GM23338 (cell line): ENCODE measurements around the gene MCC. TPM values are rescaled to one million over a fixed set of nuclear protein-coding genes. Genes with fewer than 3 reads are reported as not detected.

Experiments
- ATAC-seq: fragments of 200-7000 bp; cut with Tn5 transposase; 3 replicates; pipeline ENCODE4 v1.9.1; 2020
- DNase-seq: peaks from one replicate; pipeline ENCODE4 v3.0.0-alpha.2; 2015; ENCODE audit warnings: low spot score
- H2AFZ ChIP-seq: fragments of 200-600 bp; sonication (generic); 2 replicates; pipeline ENCODE4 v1.8.0; 2016; ENCODE audit warnings: antibody characterized with exemption, mild to moderate bottlenecking, moderate library complexity
- H3F3A ChIP-seq: fragments of 200-600 bp; sonication (generic); replicated peaks from 2 replicates; pipeline ENCODE4 v1.8.0; 2017; ENCODE audit warnings: antibody characterized with exemption, mixed run types, low read depth
- H3K27ac ChIP-seq: fragments of 200-600 bp; sonication (generic); 2 replicates; pipeline ENCODE4 v1.6.1; 2016; ENCODE audit warnings: low read depth
- H3K27me3 ChIP-seq: fragments of 200-600 bp; sonication (generic); 2 replicates; pipeline ENCODE4 v1.8.0; 2016; ENCODE audit warnings: mild to moderate bottlenecking, mixed run types, moderate library complexity; ENCODE audit not compliant: insufficient read depth
- H3K36me3 ChIP-seq: fragments of 200-600 bp; sonication (generic); 2 replicates; pipeline ENCODE4 v1.8.0; 2016; ENCODE audit warnings: mild to moderate bottlenecking; ENCODE audit not compliant: insufficient read depth
- H3K4me1 ChIP-seq: fragments of 200-600 bp; sonication (generic); 2 replicates; pipeline ENCODE4 v1.8.0; 2016; ENCODE audit warnings: mild to moderate bottlenecking, moderate library complexity; ENCODE audit not compliant: insufficient read depth
- H3K4me2 ChIP-seq: fragments of 200-600 bp; sonication (generic); 2 replicates; pipeline ENCODE4 v1.7.1; 2017; ENCODE audit warnings: mixed run types
- H3K4me3 ChIP-seq: fragments of 200-600 bp; sonication (generic); 2 replicates; pipeline ENCODE4 v1.6.1; 2016; ENCODE audit warnings: mixed run types
- H3K79me2 ChIP-seq: fragments of 200-600 bp; sonication (generic); replicated peaks from 2 replicates; pipeline ENCODE4 v1.8.0; 2017; ENCODE audit warnings: mild to moderate bottlenecking; ENCODE audit not compliant: insufficient read depth
- H3K9me2 ChIP-seq: fragments of 200-600 bp; sonication (generic); 2 replicates; pipeline ENCODE4 v1.8.0; 2017; ENCODE audit not compliant: insufficient read depth
- H4K20me1 ChIP-seq: fragments of 200-600 bp; sonication (generic); replicated peaks from 2 replicates; pipeline ENCODE4 v1.8.0; 2017; ENCODE audit warnings: mild to moderate bottlenecking; ENCODE audit not compliant: insufficient read depth
- H3K27ac Mint-ChIP-seq: 2 replicates; pipeline ENCODE4 v1.8.0; 2020; ENCODE audit warnings: inconsistent platforms, mild to moderate bottlenecking, moderate library complexity, mixed read lengths
- H3K27me3 Mint-ChIP-seq: 3 replicates; pipeline ENCODE4 v1.8.0; 2022; ENCODE audit warnings: low read depth, mild to moderate bottlenecking, moderate library complexity, mixed read lengths, inconsistent platforms; ENCODE audit not compliant: insufficient read depth, poor library complexity
- H3K36me3 Mint-ChIP-seq: 3 replicates; pipeline ENCODE4 v1.8.0; 2021; ENCODE audit warnings: low read depth, mild to moderate bottlenecking, inconsistent platforms, moderate library complexity, mixed read lengths
- H3K4me1 Mint-ChIP-seq: 3 replicates; pipeline ENCODE4 v1.8.0; 2020; ENCODE audit warnings: mild to moderate bottlenecking, inconsistent platforms, mixed read lengths
- H3K4me3 Mint-ChIP-seq: 3 replicates; pipeline ENCODE4 v1.8.0; 2021; ENCODE audit warnings: moderate library complexity, mild to moderate bottlenecking, inconsistent platforms, mixed read lengths
- H3K9me3 Mint-ChIP-seq: 3 replicates; pipeline ENCODE4 v1.8.0; 2020; ENCODE audit warnings: moderate library complexity, mild to moderate bottlenecking, inconsistent platforms, mixed read lengths
- CREB1 ChIP-seq: fragments of 250-450 bp; sonication (Bioruptor Pico); IDR thresholded peaks from 2 replicates; pipeline ENCODE4 v1.5.0; 2020; ENCODE audit warnings: low read depth, mild to moderate bottlenecking, moderate library complexity
- EZH2 ChIP-seq: fragments of 200-600 bp; sonication (generic); IDR thresholded peaks from one replicate; pipeline ENCODE4 v1.8.0; 2017; ENCODE audit warnings: antibody characterized with exemption, mild to moderate bottlenecking, low read depth; ENCODE audit not compliant: unreplicated experiment
- EZH2phosphoT487 ChIP-seq: fragments of 200-600 bp; sonication (generic); IDR thresholded peaks from one replicate; pipeline ENCODE4 v1.8.1; 2018; ENCODE audit warnings: antibody characterized with exemption; ENCODE audit not compliant: unreplicated experiment
- POLR2AphosphoS5 ChIP-seq: IDR thresholded peaks from 2 replicates; pipeline ENCODE4 v1.6.1; 2016; ENCODE audit warnings: antibody characterized with exemption, low read depth
- REST ChIP-seq: IDR thresholded peaks from one replicate; pipeline ENCODE4 v1.6.1; 2018; ENCODE audit warnings: antibody characterized with exemption; ENCODE audit not compliant: unreplicated experiment
- STAT1 ChIP-seq: IDR thresholded peaks from one replicate; pipeline ENCODE4 v1.6.1; 2016; ENCODE audit warnings: antibody characterized with exemption; ENCODE audit not compliant: unreplicated experiment
- ZNF331 ChIP-seq: fragments of 250-450 bp; sonication (Bioruptor Pico); IDR thresholded peaks from 2 replicates; pipeline ENCODE4 v1.5.0; 2020; ENCODE audit warnings: low read depth, mild to moderate bottlenecking, moderate library complexity
- polyA plus RNA-seq: library from polyadenylated mRNA; unstranded; fragments of >200 nt; fragmentation: Nextera tagmentation; extraction: Ambion mirVana; gene quantifications from 2 replicates; pipeline ENCODE4 v1.2.1, GENCODE V29; 2016
- total RNA-seq: library from RNA; depleted of rRNA; stranded (reverse); fragments of >200 nt; shearing (Covaris generic); gene quantifications from 2 replicates; pipeline ENCODE4 v1.2.3, GENCODE V29; 2014
- TF ChIP-seq, protein P1 (sequence below), 2 experiments: fragments of 200-600 bp in 1 of 2; sonication (generic) in 1 of 2; conservative IDR thresholded peaks; 2 replicates each; pipeline versions ENCODE4 v1.5.1 to v1.6.1; 2016 to 2017; ENCODE audit warnings: antibody characterized with exemption in 2 of 2, low read depth in 2 of 2, mild to moderate bottlenecking in 2 of 2, moderate library complexity in 1 of 2

MCC gene
- total and polyA plus RNA-seq, 2 experiments from 2014 or later = 3.8 to 10.1 TPM

GRCh38 chr5:113044776-113045465 is 443.3 kb downstream of the MCC start:
- no peak overlapping the region for H3K27ac ChIP-seq
- H4K20me1 ChIP-seq = no peaks in the 10 kb centered on the region
- no peak for ATAC-seq
- H3K4me3 Mint-ChIP-seq = no peak overlapping the region
- H3K9me3 Mint-ChIP-seq = no peaks in the 10 kb centered on the region
- H3K9me2 ChIP-seq = no peaks in the 10 kb centered on the region
- H3K4me1 Mint-ChIP-seq = no peaks in the 10 kb centered on the region; the same call in 2 of the 3 replicates
- H2AFZ ChIP-seq = no peak overlapping the region
- H3F3A ChIP-seq = no peaks in the 10 kb centered on the region
- H3K27me3 Mint-ChIP-seq = peaks cover 6% of the 10 kb centered on the region
- H3K27ac Mint-ChIP-seq = peak overlapping the region; percentile 5; the same call in 1 of the 2 replicates
- no peak overlapping the region for H3K4me2 ChIP-seq
- DNase-seq = no peak
- no peaks in the 10 kb centered on the region for H3K4me1 ChIP-seq
- H3K36me3 Mint-ChIP-seq = peaks cover 7% of the 10 kb centered on the region
- no peak for TF ChIP-seq STAT1
- no peaks in the 10 kb centered on the region; the same call in 1 of the 2 replicates for H3K36me3 ChIP-seq
- no peaks in the 10 kb centered on the region for H3K27me3 ChIP-seq
- no peaks in the 10 kb centered on the region for H3K79me2 ChIP-seq
- H3K4me3 ChIP-seq = no peak overlapping the region

- Histone ChIP-seq H4K20me1 (no peaks in the 10 kb centered on the region), H3K27me3 (no peaks in the 10 kb centered on the region), H3F3A (no peaks in the 10 kb centered on the region), H3K4me2 (no peak overlapping the region), H3K27ac (no peak overlapping the region), H3K4me3 (no peak overlapping the region), H3K36me3 (no peaks in the 10 kb centered on the region; the same call in 1 of the 2 replicates), H2AFZ (peak overlapping the region; percentile 60), H3K4me1 (no peaks in the 10 kb centered on the region), H3K9me2 (no peaks in the 10 kb centered on the region), H3K79me2 (no peaks in the 10 kb centered on the region)
- Mint-ChIP-seq H3K27ac (no peak overlapping the region), H3K9me3 (no peaks in the 10 kb centered on the region), H3K36me3 (peaks cover 7% of the 10 kb centered on the region), H3K4me3 (no peak overlapping the region), H3K27me3 (peaks cover 8% of the 10 kb centered on the region), H3K4me1 (no peaks in the 10 kb centered on the region; the same call in 2 of the 3 replicates)
- ATAC-seq = peak; percentile 90
- TF ChIP-seq, protein P1, sequence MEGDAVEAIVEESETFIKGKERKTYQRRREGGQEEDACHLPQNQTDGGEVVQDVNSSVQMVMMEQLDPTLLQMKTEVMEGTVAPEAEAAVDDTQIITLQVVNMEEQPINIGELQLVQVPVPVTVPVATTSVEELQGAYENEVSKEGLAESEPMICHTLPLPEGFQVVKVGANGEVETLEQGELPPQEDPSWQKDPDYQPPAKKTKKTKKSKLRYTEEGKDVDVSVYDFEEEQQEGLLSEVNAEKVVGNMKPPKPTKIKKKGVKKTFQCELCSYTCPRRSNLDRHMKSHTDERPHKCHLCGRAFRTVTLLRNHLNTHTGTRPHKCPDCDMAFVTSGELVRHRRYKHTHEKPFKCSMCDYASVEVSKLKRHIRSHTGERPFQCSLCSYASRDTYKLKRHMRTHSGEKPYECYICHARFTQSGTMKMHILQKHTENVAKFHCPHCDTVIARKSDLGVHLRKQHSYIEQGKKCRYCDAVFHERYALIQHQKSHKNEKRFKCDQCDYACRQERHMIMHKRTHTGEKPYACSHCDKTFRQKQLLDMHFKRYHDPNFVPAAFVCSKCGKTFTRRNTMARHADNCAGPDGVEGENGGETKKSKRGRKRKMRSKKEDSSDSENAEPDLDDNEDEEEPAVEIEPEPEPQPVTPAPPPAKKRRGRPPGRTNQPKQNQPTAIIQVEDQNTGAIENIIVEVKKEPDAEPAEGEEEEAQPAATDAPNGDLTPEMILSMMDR (conservative IDR thresholded peaks at IDR 0.05; ENCODE audit: low read depth in 2 of 2) = peak; percentile 51 to 87
- no peak for TF ChIP-seq STAT1
- DNase-seq = peak; percentile 75
These were observed 444.7 kb downstream of the MCC start for GRCh38 chr5:113043491-113043931.

DNA sequence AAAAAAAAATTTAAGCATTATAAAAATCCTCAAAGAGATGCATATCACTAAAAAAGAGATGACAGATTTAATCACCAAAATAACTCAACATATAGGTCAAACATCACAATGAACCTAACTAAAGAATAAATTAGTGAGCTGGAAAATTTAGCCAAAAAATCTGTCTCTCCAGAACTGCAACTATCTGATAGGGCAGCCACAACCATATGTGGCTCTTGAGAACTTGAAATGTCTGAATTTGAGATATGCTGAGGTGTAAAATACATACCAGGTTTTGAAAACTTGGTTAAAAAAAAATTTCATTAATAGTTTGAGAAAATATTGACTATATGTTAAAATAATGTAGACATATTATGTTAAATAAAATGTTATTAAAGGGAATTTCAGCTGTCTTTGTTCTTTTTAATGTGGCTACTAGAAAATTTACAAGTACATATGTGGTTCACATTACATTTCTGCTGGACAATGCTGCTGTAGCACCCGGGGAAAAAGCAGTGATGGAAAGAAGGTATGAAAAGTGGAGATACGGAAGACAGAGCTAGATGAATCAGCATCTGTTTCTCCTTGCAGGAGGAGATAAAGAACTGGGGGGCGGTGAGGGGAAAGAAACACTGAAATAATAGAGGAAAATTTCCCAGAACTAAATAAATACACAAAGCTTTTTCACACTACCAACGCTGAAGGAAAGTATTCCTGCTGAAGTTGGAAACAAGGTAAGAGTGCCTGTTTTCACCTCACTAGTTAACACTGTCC is 445.6 kb downstream of the MCC start:
- Histone ChIP-seq H4K20me1 (no peaks in the 10 kb centered on the region), H3K79me2 (no peaks in the 10 kb centered on the region), H3K9me2 (no peaks in the 10 kb centered on the region), H3K27ac (no peak overlapping the region), H3K27me3 (no peaks in the 10 kb centered on the region), H2AFZ (no peak overlapping the region), H3F3A (no peaks in the 10 kb centered on the region), H3K36me3 (no peaks in the 10 kb centered on the region), H3K4me2 (no peak overlapping the region), H3K4me3 (no peak overlapping the region), H3K4me1 (no peaks in the 10 kb centered on the region)
- peaks cover 12% of the 10 kb centered on the region for H3K27me3 Mint-ChIP-seq
- H3K4me1 Mint-ChIP-seq = peaks cover 6% of the 10 kb centered on the region; the same call in 1 of the 3 replicates
- H3K36me3 Mint-ChIP-seq = peaks cover 10% of the 10 kb centered on the region; the same call in 2 of the 3 replicates
- H3K27ac Mint-ChIP-seq = no peak overlapping the region
- no peak overlapping the region for H3K4me3 Mint-ChIP-seq
- ATAC-seq (no peak), DNase-seq (no peak)
- H3K9me3 Mint-ChIP-seq = no peaks in the 10 kb centered on the region
- TF ChIP-seq POLR2AphosphoS5 = no peak
- TF ChIP-seq ZNF331 = no peak
- TF ChIP-seq EZH2phosphoT487 = no peak
- no peak for TF ChIP-seq CREB1 (CRISPR knock-in tag)
- TF ChIP-seq EZH2 = no peak
- TF ChIP-seq REST = no peak
- TF ChIP-seq, protein P1 (conservative IDR thresholded peaks at IDR 0.05; ENCODE audit: low read depth in 2 of 2) = no peak
